Thyroid gland (tissue), 4 donors: ENCODE results near the gene PHLPP2.

ENCODE experiments used
- POLR2A ChIP-seq, 2 donors: fragments of 450-650 bp; IDR thresholded peaks; one replicate each; pipeline ENCODE4 v1.6.1; 2017; ENCODE audit warnings: antibody characterized with exemption in 2 of 2, mild to moderate bottlenecking in 2 of 2, moderate library complexity in 1 of 2
- TF ChIP-seq, protein P1 (sequence below), 6 experiments: fragments of 200-600 bp in 3 of 6; fragments of 450-650 bp in 3 of 6; sonication (generic) in 3 of 6; IDR thresholded peaks; one replicate each; pipeline ENCODE4 v1.5.1; 2016 to 2019; ENCODE audit warnings: antibody characterized with exemption in 6 of 6, mild to moderate bottlenecking in 2 of 6, inconsistent platforms in 1 of 6, moderate library complexity in 1 of 6

DNA sequence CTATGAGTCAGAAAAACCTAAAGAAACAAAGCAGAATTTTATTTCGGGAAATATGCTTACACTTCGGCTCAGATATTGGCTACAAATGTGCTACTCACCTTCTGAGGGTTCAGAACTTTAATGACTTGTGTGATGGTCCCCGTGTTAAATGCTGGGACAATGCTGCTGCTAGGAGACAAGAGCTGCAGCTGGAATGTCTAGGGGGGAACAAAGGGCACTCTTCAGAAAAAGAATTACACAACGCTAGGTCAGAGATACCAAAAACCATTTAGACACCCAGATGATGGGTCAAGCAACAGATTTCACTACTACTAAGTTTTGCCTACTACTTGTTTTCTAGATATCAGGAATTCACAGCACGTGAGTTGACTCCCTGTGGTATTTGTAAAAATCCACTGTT, 10.0 kb upstream of the PHLPP2 start:
- TF ChIP-seq, protein P1, sequence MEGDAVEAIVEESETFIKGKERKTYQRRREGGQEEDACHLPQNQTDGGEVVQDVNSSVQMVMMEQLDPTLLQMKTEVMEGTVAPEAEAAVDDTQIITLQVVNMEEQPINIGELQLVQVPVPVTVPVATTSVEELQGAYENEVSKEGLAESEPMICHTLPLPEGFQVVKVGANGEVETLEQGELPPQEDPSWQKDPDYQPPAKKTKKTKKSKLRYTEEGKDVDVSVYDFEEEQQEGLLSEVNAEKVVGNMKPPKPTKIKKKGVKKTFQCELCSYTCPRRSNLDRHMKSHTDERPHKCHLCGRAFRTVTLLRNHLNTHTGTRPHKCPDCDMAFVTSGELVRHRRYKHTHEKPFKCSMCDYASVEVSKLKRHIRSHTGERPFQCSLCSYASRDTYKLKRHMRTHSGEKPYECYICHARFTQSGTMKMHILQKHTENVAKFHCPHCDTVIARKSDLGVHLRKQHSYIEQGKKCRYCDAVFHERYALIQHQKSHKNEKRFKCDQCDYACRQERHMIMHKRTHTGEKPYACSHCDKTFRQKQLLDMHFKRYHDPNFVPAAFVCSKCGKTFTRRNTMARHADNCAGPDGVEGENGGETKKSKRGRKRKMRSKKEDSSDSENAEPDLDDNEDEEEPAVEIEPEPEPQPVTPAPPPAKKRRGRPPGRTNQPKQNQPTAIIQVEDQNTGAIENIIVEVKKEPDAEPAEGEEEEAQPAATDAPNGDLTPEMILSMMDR (IDR thresholded peaks at IDR 0.05), result no peak
- TF ChIP-seq POLR2A (IDR thresholded peaks at IDR 0.05), result no peak
